ENCODE results near the gene UCK1.
"Not testable (repeated sequence)": the region's sequence is repeated elsewhere in the genome, so short reads cannot be mapped to it uniquely, and the experiment has no call there.

Gene UCK1

DNA sequence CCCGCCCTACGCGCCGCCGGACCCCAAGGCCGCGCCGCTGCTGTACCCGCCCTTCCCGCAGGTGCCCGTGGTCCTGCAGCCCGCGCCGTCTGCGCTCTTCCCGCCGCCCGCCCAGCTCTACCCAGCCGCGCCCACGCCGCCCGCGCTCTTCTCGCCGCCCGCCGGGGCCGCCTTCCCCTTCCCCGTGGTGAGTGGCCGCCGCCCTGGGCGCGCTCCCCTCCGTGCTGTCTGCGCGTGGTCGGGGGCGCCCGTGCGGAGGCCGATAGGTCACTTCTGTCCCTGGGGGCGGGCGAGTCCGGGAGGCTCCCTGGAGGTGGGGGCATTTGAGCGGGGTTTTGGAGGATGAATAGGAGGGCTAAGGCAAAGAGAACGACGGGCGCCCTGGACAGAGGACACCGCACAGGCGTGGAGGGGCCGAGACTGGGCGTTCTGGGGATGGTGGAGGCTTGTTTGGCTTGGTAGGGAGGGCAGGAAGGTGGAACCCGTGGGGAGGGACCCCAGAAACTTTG is 23.8 kb upstream of the UCK1 start:
- Histone ChIP-seq H3K9me2 (replicated peaks; ENCODE audit: control insufficient read depth, low read length) (no peaks in the 10 kb centered on the region), H3F3A (ENCODE audit: control insufficient read depth, insufficient read depth) (no peaks in the 10 kb centered on the region), H3K9me3 (ENCODE audit: control insufficient read depth, insufficient read depth, low read length) (no peaks in the 10 kb centered on the region; the same call in 1 of the 2 replicates), H3K4me3 (ENCODE audit: low read length) (no peak overlapping the region), H3K4me1 (ENCODE audit: control insufficient read depth, low read length) (no peaks in the 10 kb centered on the region), H3K36me3 (ENCODE audit: control insufficient read depth, low read length) (no peaks in the 10 kb centered on the region), H4K20me1 (ENCODE audit: control insufficient read depth, insufficient read depth, low read depth, low read length) (no peaks in the 10 kb centered on the region), H3K79me2 (ENCODE audit: control insufficient read depth, low read length) (no peaks in the 10 kb centered on the region), H3K27ac (ENCODE audit: low read depth, low read length) (no peak overlapping the region), H3K4me2 (ENCODE audit: low read length) (no peak overlapping the region), H3K27me3 (ENCODE audit: control insufficient read depth, low read length) (no peaks in the 10 kb centered on the region)
- TF ChIP-seq, protein P1, sequence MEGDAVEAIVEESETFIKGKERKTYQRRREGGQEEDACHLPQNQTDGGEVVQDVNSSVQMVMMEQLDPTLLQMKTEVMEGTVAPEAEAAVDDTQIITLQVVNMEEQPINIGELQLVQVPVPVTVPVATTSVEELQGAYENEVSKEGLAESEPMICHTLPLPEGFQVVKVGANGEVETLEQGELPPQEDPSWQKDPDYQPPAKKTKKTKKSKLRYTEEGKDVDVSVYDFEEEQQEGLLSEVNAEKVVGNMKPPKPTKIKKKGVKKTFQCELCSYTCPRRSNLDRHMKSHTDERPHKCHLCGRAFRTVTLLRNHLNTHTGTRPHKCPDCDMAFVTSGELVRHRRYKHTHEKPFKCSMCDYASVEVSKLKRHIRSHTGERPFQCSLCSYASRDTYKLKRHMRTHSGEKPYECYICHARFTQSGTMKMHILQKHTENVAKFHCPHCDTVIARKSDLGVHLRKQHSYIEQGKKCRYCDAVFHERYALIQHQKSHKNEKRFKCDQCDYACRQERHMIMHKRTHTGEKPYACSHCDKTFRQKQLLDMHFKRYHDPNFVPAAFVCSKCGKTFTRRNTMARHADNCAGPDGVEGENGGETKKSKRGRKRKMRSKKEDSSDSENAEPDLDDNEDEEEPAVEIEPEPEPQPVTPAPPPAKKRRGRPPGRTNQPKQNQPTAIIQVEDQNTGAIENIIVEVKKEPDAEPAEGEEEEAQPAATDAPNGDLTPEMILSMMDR (IDR thresholded peaks at IDR 0.05; ENCODE audit: low read depth, low read length, poor library complexity, severe bottlenecking) = no peak
- no peak for TF ChIP-seq EZH2phosphoT487 (IDR thresholded peaks at IDR 0.05; ENCODE audit: borderline replicate concordance, low read length)

DNA sequence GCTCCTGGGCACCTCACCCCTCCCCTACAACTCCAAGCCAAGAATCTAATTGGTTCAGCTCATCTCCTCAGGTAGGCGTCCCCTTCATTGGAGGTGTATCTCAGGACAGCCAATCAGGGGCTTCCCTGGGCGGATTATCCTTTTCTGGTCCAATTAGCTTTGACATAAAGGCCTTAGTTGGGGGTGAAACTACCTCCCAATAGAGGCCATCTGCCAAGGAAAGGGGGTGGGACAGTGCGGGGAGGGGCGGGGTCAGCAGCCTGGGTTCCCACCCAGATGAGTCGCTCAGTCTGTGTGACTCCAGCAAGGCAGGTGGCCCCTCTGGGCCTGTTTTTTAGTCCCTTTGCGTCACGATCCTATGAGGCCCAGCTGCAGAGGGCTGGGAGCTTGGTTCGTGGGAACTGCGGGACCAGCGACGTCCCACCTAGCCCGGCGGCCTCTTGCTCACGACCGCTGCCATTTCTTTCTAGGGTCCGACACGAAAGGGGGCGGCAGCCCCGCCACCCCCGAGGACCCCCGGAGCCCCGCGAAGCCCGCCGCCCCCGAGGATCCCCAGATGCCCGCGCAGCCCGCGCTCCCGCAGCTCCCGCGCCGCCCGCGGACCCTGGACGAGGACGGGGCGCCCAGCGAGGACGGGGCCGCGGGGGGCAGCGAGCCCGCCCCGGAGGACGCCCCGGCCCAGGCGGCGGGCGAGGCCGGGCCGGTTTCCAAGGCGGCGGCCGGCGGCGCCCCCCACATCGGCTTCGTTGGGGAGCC is 23.2 kb upstream of the UCK1 start:
- TF ChIP-seq, protein P1 (IDR thresholded peaks at IDR 0.05; ENCODE audit: low read depth, low read length, poor library complexity, severe bottlenecking) = no peak
- TF ChIP-seq EZH2phosphoT487 (IDR thresholded peaks at IDR 0.05; ENCODE audit: borderline replicate concordance, low read length) = no peak

DNA sequence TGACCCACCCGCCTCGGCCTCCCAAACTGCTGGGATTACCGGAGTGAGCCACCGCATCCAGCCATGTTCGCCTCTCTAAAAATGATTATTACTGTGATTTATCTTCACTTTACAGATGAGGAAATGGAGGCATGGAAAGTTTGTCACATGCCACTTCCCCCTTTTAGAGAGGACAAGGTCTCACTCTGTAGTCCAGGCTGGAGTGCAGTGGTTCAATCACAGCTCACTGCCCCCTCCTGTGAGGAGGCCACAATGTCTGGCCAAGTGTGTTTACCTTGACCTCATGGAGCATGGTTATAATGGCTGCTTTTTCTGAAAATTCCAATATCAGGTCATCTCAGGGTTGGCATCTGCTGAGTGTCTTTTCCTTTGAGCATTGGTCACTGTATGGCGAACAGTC is 21.0 kb upstream of the UCK1 start:
- Histone ChIP-seq H3F3A (ENCODE audit: control insufficient read depth, insufficient read depth) (no peaks in the 10 kb centered on the region), H3K36me3 (ENCODE audit: control insufficient read depth, low read length) (no peaks in the 10 kb centered on the region), H3K4me2 (ENCODE audit: low read length) (no peak overlapping the region), H3K4me1 (ENCODE audit: control insufficient read depth, low read length) (no peaks in the 10 kb centered on the region), H3K4me3 (ENCODE audit: low read length) (no peak overlapping the region), H3K27ac (ENCODE audit: low read depth, low read length) (no peak overlapping the region), H3K9me2 (replicated peaks; ENCODE audit: control insufficient read depth, low read length) (no peaks in the 10 kb centered on the region), H3K27me3 (ENCODE audit: control insufficient read depth, low read length) (no peaks in the 10 kb centered on the region), H4K20me1 (ENCODE audit: control insufficient read depth, insufficient read depth, low read depth, low read length) (no peaks in the 10 kb centered on the region), H3K9me3 (ENCODE audit: control insufficient read depth, insufficient read depth, low read length) (no peaks in the 10 kb centered on the region; the same call in 1 of the 2 replicates), H3K79me2 (ENCODE audit: control insufficient read depth, low read length) (no peaks in the 10 kb centered on the region)
- TF ChIP-seq, protein P1 (IDR thresholded peaks at IDR 0.05; ENCODE audit: low read depth, low read length, poor library complexity, severe bottlenecking) = no peak
- TF ChIP-seq EZH2phosphoT487 (IDR thresholded peaks at IDR 0.05; ENCODE audit: borderline replicate concordance, low read length) = no peak

More for the DNA sequence above, 23.2 kb upstream of the UCK1 start:
- Histone ChIP-seq H3K9me3 (ENCODE audit: control insufficient read depth, insufficient read depth, low read length) (no peaks in the 10 kb centered on the region; the same call in 1 of the 2 replicates), H3F3A (ENCODE audit: control insufficient read depth, insufficient read depth) (no peaks in the 10 kb centered on the region), H3K4me2 (ENCODE audit: low read length) (no peak overlapping the region), H3K27ac (ENCODE audit: low read depth, low read length) (no peak overlapping the region), H3K79me2 (ENCODE audit: control insufficient read depth, low read length) (no peaks in the 10 kb centered on the region), H4K20me1 (ENCODE audit: control insufficient read depth, insufficient read depth, low read depth, low read length) (no peaks in the 10 kb centered on the region), H3K36me3 (ENCODE audit: control insufficient read depth, low read length) (no peaks in the 10 kb centered on the region), H3K9me2 (replicated peaks; ENCODE audit: control insufficient read depth, low read length) (no peaks in the 10 kb centered on the region), H3K4me1 (ENCODE audit: control insufficient read depth, low read length) (no peaks in the 10 kb centered on the region), H3K27me3 (ENCODE audit: control insufficient read depth, low read length) (no peaks in the 10 kb centered on the region), H3K4me3 (ENCODE audit: low read length) (no peak overlapping the region)

DNA sequence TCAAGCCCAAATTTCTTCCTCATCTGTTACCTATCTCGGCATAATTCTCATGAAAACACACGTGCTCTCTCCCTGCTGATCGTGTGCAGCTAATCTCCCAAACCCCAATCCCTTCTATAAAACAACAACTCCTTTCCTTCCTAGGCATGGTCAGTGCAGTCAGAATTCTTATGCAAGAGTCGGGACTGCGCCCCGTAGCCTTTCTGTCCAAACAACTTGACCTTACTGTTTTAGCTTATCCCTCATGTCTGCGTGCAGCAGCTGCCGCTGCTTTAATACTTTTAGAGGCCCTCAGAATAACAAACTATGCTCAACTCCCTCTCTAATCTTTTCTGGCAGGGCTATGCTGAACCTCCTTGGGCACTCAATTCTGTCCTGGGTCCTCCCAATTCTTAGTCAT is 19.4 kb upstream of the UCK1 start:
- H3K27me3 ChIP-seq (ENCODE audit: control insufficient read depth, low read length); H3K4me1 ChIP-seq (ENCODE audit: control insufficient read depth, low read length); H3K36me3 ChIP-seq (ENCODE audit: control insufficient read depth, low read length); H3K9me2 ChIP-seq (replicated peaks; ENCODE audit: control insufficient read depth, low read length); H3K4me2 ChIP-seq (ENCODE audit: low read length); H3K27ac ChIP-seq (ENCODE audit: low read depth, low read length); H3K9me3 ChIP-seq (ENCODE audit: control insufficient read depth, insufficient read depth, low read length); H3F3A ChIP-seq (ENCODE audit: control insufficient read depth, insufficient read depth); H3K4me3 ChIP-seq (ENCODE audit: low read length); H3K79me2 ChIP-seq (ENCODE audit: control insufficient read depth, low read length); H4K20me1 ChIP-seq (ENCODE audit: control insufficient read depth, insufficient read depth, low read depth, low read length): not testable (repeated sequence)

DNA sequence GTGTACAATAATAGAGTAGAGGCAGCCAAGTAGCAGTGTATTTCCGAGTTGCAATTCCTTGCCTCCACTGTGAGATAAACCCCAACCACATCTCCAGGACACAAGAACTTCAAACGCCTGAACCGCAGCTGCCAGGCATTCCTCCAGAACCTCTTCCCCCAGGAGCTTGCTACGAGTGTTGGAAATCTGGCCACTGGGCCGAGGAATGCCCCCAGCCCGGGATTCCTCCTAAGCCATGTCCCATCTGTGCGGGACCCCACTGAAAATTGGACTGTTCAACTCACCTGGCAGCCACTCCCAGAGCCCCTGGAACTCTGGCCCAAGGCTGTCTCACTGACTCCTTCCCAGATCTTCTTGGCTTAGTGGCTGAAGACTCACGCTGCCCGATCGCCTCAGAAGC is 18.1 kb upstream of the UCK1 start:
- H3F3A ChIP-seq (ENCODE audit: control insufficient read depth, insufficient read depth); H4K20me1 ChIP-seq (ENCODE audit: control insufficient read depth, insufficient read depth, low read depth, low read length); H3K36me3 ChIP-seq (ENCODE audit: control insufficient read depth, low read length); H3K4me3 ChIP-seq (ENCODE audit: low read length); H3K9me3 ChIP-seq (ENCODE audit: control insufficient read depth, insufficient read depth, low read length); H3K79me2 ChIP-seq (ENCODE audit: control insufficient read depth, low read length); H3K4me1 ChIP-seq (ENCODE audit: control insufficient read depth, low read length); H3K27ac ChIP-seq (ENCODE audit: low read depth, low read length); H3K9me2 ChIP-seq (replicated peaks; ENCODE audit: control insufficient read depth, low read length); H3K27me3 ChIP-seq (ENCODE audit: control insufficient read depth, low read length); H3K4me2 ChIP-seq (ENCODE audit: low read length): not testable (repeated sequence)

All from DOHH2 (cell line).